ENCODE data around the gene ADAM10. TPM values are rescaled to one million over a fixed set of nuclear protein-coding genes. Genes with fewer than 3 reads are reported as not detected.

The ADAM10 gene
- total RNA-seq, 1 donor from 2014 or later, result 232 TPM

DNA sequence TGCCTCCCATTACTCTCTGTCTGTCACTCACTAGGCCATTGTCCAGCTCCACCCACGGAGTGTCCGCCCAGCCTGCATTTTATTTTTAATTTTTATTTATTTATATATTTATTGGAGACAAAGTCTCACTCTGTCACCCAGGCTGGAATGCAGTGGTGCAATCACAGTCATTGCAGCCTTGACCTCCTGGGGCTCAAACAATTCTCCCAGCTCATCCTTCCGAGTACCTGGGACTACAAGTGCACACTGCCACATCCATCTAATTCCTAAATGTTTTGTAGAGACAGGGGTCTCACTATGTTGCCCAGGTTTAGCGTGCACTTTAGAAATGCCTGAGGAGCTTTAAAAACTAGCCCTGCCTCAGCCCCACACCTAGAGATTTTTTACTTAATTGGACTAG, 176.2 kb downstream of the ADAM10 start:
- no peak for DNase-seq

DNA sequence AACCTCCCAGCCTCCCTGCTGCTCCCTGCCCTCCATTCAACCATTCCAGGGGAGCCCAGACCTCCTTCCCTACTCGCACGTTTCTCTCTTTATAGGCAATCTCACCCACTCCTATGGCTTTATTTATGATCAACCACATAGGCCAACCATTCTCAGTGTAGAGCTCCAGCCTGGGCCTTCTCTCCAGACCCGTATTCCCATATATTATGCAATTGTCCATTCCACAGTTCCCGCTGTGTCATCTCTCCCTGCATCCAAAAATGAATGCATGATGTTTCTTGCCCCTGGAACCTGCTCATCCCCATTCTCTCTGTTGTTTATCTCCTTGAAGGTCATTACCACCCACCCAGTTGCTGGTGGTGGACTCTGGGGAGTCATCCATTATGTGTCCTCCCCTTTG, 177.0 kb downstream of the ADAM10 start:
- no peak for DNase-seq

DNA sequence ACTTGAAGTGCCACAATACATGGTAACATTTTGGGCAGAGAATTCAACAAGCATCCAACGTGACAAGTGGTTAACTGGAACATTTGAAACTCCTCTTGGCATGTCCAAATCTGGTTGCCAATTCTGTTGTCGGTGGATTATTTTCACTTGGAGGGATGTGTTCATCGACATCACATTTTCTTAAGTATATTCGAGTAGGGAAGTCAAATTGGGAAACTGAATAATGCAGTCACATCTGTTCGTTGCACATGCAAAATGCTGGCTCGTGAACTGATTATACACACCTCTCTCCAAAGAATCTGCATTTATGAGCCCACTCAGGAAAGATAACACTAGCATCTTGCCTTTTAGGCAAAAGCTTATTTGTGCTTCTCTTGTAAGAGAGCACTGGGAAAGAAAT, 178.0 kb downstream of the ADAM10 start:
- no peak for DNase-seq

DNA sequence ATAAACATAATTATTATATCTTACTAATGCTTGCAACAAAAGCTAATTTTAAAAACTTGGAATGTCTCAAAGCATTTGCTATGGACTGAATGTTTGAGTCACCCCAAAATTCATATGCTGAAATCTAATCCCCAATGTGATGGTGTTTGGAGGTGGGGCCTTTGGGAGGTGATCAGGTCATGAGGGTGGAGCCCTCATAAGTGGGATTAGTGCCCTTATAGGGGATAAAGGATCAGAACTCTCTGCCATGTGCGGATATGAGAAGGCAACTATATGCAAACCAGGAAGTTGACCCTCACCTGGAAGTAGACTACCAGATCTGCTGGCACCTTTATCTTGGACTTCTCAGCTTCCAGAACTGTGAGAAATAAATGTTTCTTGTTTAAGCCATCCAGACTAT, 180.1 kb downstream of the ADAM10 start:
- DNase-seq, result no peak

DNA sequence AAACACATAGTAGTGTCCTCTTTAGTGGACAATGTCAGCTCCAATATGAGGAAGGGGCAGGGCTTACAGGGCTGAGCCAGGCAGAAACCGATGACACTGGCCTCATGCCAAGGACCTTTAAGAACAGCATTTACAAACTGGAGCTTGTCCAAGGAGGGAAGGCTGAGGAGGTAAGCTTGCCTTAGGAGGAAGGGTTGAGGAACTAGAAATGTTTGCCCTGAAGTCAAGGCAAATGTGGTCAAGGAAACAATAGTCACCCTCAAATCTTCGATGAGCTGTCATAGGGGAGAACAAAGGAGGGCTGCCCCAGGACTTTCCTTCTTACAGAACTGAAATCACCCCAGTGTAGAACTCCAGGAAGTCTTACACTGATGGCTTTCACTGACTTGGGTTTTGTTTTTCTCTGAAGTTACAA, 181.3 kb downstream of the ADAM10 start:
- DNase-seq, result peak; percentile 80

DNA sequence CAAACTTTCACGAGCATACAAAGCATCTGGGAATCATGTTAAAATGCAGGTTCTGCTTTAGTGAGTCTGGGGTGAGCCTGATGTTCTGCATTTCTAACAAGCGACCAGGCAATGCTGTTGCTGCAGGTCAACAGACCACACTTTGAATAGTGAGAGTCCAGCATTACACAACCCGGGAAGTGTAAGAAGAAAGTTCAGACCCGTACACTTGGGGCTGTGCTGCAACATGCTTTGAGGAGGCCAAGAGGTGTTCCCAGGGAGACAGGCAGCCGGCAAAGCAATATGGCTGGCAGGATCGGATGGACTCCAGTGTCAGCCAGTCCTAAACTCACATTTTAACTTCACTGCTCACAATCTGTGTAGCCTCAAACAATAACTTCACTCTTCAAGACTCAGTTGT, 183.5 kb downstream of the ADAM10 start:
- no peak for DNase-seq

DNA sequence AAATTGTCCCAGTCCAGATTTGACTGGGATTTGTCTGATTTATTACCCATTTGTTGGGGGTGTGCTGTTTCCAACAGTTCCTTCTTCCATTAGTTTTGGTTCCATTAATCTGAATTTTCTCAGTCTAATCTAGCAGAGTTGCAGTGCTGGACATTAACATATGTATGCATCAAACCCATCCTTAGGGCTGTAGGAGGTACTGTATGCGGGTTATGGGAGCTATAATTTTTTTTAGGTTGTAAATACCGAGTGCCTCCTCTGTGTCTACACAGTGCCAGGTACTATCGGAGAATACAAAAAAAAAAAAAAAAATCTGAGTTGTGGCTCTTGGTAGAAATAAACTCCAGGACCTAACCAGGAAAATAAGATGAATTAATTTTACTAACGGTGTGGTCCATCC, 183.9 kb downstream of the ADAM10 start:
- DNase-seq, result no peak

DNA sequence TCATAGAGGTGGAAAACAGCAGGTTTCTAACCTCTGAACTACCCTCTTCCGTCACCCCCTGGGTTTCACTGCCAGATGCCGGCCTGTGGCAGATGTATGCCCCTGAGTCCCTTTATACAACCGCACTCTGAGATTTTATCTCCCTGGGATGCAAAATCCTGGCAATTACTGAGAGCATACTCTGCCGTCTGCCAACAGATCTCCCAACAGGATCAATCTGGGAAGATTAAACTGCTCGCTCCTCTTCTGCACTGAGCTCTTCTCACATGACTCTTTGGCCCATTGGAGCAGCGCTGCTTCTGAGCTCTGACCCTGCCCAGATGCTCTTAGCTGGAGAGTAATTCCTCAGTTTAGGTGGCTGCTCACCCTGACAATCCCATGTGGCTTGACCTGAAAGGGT, 184.5 kb downstream of the ADAM10 start:
- DNase-seq, result no peak

DNA sequence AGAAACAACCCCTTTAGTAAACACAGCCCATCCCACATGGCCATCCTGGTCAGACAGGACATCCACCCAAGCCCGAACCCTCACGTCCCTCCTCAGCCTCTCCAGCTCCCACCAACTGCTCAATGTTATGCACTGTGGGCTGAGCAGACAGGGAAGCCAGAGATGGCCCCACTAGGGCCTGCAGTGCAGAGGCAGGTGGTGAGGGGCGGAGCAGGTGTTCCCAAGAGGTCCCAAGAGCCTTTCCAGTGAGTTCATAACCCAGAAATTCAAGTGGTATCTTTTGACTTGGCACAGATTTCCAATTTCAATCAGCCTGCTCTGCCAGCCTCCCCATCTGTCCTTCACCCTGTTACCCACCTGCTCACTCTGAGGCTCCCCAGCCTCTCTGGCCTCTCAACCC, 187.4 kb downstream of the ADAM10 start:
- no peak for DNase-seq

DNA sequence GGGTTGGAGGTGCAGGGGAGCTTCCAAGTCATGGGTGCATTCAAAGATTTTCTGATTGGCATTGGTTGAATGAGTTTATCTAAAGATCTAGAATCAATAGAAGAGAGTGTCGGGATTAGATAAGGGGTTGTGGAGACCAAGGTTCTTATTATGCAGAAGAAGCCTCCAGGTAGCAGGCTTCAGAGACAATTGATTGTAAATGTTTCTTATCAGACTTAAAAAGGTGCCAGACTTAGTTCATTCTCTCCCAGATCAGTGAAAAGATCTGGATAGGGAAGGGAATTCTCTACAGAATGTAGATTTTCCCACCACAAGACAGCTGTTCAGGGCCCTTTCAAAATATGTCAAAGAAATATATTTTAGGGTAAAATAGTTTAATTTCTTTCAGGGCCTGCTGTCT, 188.2 kb downstream of the ADAM10 start:
- DNase-seq, result no peak

DNA sequence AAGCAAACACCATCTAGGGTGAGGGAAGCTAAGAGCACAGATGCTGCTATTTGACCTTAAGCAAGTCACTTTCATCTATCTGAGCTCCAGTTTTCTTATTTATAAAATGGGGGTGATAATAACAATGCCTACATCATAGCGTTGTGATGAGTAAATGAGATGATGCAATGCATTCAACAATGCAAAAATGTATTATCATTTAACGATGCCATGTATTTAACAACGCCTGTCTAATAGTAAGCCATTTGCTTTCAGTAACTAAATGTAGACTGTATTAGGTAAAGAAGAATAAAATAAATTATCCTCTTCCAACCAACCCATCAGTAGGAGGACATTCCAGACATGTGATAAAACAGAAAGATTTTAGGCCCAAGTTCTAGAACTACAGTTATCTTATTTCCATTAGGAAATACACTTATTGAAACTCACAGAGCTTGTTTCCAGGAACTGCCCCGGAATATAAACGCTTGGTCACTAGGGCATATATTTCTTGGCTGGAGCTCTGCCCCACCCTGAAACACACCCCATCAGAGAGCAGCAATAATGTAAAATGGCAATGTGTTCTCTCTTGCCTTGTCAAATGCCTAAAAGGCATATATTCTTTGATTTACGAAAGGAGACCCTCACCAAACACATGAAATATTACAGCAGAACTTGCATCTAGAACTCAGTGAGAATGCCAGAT, 189.5 kb downstream of the ADAM10 start:
- no peak for DNase-seq

DNA sequence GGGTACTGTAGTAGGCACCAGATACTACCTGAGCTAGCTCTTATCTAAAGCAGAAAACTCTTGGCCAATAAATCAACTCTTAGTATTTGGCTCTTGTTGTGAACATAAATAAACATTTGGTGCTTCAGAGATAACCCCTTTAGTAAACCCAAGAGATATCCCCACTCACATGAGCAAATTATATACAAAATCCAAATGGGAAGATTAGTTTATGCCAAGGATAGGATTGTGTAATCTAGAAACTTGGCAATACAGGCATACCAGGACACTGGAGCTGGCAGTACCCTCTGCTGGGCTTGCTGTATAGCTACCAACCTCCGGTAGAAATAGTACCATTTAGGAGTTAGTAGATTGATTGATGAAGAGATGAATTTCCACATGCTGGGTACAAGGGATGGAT, 190.7 kb downstream of the ADAM10 start:
- DNase-seq, result no peak

DNA sequence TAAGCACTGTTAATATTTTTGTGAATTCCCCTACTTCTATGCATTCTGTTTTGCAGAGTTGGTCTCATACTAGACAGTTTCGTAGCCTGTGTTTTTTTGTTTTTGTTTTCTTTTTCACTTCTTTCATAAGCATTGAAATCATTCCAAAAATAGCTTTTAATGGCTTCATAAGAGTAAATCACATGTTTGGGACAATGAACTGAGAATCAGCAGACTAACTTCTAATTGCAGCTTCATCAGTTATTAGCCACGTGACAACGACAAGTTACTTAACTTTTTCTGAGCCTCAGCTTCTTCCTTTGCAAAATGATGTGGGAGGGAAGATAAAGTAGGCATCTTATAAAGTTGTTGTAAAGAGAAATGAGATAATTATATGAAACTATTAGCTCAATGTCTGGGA, 193.0 kb downstream of the ADAM10 start:
- DNase-seq, result no peak

DNA sequence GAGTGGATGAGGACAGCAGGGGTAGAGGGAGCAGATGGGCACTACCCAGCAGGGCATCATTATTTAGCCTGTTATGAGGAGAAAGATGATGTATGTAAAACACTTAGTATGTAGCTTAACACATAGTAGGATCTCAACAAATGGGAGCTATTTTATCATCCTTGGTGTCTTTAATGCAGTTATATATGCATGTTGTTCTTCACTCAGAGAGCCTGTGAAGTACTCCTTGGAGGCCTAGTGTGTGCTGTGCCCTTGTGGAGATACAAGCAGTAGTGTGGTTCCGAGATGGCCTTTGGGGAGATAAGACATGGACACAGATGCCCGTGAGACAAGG, 193.5 kb downstream of the ADAM10 start:
- no peak for DNase-seq

DNA sequence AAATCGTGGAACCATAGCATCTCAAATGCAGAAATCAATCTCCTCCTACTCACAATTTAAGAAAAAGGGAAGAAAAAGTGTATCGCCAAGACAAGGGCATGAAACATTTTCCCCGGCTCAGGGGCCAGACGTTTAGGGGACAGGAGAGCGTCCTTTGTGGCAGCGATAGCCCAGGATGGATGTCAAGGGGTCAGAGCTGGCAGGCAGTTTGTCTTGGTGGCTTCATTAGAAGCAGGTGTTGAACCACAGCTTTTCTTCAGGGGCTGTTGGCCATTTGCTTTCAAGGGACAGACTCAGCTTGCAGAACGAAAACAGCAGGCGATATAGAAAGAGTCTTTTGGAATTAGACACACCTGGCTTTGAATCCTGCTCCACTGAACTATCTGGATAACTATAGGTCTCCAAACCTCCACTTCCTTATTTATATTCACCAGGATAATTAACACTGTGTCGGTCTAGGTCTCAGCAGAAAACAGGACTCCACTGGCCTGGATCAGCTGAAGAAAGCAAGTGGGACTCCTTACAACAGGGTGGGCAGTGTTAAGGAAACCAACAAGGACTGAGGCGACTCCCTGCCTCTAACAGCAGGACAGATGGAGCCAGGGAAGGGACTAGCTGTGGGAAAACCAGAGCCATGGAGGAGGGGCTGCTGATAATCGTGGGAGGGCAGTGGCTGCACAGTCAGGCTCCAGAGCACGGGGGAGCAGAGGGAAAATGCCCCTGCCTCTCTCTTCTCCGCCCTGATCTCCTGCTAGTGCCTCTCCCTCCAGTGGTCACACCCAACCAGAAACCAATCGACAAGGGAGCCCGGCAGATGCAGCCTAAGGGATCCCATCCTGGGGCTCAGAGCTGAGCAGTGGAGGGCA, 194.1 kb downstream of the ADAM10 start:
- DNase-seq, result no peak

DNA sequence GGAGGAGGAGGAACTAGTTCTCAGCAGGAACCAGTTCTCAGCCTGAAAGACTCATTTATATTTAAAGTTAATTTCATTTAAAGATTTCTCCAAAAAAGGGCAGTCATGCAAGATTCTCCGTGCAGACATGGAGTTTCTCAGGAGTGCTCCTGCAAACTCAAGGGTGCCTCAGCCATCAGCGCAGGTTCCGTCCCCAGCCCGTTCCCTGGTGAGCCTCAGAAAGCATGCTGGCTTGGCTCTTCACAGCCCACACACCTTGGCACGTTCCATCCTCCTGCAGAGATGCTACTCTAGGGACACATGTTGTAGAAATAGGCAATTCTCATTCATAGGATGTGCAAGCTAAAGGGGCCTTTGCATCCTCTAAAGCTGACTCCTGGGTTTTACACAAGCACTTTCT, 194.7 kb downstream of the ADAM10 start:
- no peak for DNase-seq

DNA sequence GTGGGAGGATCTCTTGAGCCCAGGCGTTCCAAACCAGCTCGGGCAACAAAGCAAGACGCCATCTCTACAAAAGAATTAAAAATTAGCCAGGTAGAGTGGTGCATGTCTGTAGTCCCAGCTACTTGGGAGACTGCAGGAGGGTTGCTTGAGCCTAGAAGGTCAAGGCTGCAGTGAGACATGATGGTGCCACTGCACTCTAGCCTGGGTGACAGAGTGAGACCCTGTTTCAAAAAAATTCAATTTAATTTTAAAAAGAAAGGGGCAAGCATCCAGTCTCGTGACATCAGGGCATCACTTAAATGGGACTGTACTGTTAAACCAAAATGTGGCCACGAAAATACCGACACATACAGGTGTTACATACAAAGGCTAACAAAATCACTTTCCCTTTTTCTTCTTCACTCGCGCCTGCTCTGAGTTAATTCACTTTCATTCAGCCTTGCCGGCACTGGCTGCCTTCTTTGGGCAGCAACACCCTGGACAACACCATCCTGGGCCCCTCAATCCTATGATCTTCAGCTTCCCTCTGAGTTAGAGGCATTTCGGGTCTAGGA, 196.1 kb downstream of the ADAM10 start:
- no peak for DNase-seq

DNA sequence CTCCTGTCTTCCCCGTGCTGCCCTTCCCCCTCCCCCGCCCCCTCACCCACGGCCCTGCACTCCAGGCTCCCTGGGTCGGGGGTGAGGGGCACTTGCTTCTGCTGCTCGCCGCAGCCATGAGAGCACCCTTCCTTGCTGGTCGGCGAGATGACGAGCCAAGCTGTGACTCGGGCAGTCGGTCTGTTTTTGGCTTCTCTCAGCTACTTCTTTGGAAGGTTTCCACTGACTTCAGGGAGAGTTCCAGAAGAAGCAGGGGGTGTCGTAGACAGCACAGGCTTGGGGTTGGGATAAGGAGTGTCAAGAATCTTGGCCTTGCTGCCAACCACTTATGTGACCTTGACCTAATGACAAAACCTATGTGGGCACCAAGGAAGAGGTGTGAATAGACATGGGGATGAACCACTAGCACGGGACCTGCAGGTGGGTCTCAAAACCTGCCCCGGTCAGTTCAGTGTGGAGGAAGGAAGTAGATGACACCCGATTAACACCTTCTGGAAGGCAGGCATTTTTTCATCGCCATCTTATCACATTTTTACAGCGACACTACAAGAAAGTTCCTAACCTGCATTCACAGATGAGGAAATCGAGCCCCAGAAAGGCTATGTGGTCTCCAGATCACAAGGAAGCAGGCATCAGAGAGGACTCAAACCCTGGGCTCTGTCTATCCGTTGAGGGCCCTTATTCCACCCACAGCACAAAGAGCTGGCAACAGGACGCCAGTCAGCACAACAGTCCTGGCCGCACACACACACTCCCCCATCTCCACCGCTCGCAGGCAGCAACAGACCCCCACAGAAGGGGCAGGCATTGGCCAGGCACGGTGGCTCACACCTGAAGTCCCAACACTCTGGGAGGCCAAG, 196.8 kb downstream of the ADAM10 start:
- DNase-seq, result no peak

DNA sequence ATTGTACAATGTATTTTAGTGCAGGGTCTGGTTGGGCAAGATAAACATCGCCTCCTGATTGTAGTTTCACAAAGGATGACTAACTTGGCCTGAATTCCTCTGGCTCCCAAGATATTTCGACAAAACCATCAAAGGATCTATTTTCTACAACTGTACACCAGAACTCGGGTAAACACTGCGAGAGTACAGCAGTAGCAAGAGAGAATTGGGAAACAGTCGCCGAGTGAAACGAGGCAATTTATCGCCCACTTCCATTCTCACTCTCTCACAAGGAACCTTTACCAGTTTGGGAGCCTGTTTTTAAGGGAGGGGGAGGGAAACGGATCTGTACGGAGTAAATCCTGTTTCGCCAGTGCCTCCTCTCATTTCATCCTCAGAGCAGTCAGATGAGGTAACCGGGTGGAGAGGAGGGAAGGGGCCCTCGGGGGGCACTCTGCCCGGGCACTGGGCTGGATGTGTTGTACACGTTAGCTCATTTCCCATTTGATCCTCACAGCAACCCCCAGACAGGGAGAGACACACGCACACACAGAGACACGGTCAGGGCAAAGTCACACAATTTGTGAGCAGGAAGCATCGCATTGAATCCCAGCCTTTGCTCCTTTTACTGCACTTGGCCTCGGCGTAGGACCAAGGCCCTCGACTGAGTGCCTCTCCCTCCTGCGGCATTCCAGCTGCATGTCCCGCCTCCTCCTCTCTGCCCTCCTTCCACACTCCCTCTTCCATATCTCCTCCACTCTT, 197.6 kb downstream of the ADAM10 start:
- DNase-seq, result peak; percentile 70

DNA sequence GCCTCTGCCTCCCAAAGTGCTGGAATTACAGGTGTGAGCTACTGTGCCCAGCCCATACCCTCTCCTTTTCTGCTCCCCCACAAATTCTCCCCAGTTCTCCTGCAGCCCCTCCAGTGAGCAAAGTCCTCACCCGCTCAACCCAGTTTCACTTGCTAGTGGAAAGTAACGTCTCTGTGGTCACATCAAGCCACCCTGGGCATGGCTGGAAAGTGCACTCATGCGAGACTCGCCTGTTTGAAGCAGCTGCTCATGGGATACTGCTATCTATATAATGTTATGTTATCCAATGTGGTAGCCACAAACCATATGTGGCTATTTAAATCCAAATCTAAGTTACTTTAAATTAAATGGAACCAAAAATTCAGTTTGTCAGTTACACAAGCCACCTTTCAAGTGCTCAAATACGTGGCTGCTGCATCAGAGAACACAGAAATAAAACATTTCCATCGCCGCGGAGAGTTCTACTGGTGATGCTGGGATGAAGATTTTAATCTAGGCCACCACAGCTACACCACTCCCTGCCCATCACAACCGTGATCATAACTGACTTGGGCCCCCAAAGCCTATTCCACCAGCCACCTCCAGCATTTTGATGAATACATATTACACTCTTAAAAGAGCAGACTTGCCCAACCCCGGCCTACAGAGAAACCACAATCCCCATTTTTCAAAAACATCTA, 198.3 kb downstream of the ADAM10 start:
- no peak for DNase-seq

DNA sequence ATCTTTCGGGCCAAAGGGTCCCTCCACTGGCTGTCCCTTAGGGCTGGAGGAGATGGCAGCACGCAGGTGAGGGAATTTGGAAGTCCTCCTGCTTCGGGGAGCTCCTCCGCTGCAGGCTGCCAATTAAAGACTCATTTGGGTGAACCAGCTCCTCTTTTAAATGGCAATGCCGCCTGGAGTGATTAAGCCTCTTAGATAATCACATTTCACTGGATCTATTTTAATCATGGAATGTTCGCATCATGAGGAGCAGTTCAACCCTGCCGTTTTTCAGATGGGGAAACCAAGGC, 199.8 kb downstream of the ADAM10 start:
- no peak for DNase-seq

Measured in dermis blood vessel endothelial cell (primary cell).